GM18520 (cell line): Measurements from ENCODE around the gene RENBP.

ENCODE experiments used
- ATAC-seq: cut with Tn5 transposase; IDR thresholded peaks from one replicate; pipeline ENCODE4 v1.9.1; 2021; ENCODE audit not compliant: unreplicated experiment

The RENBP gene

GRCh38 chrX:153971124-153971449 lies 26.6 kb upstream of the RENBP start:
- ATAC-seq, result no peak

GRCh38 chrX:153970357-153971123 lies 26.1 kb upstream of the RENBP start:
- ATAC-seq, result no peak

- no peak for ATAC-seq
These were observed 25.5 kb upstream of the RENBP start for GRCh38 chrX:153969904-153970356.

GRCh38 chrX:153969125-153969903 lies 24.9 kb upstream of the RENBP start:
- no peak for ATAC-seq

- no peak for ATAC-seq
These were observed 24.3 kb upstream of the RENBP start for GRCh38 chrX:153968754-153969124.

- no peak for ATAC-seq
These were observed 23.8 kb upstream of the RENBP start for GRCh38 chrX:153968255-153968654.

- no peak for ATAC-seq
These were observed 23.2 kb upstream of the RENBP start for GRCh38 chrX:153967536-153968224.

GRCh38 chrX:153966841-153967535 lies 22.5 kb upstream of the RENBP start:
- no peak for ATAC-seq

GRCh38 chrX:153966283-153966688 lies 21.8 kb upstream of the RENBP start:
- ATAC-seq, result no peak

GRCh38 chrX:153965406-153965805 lies 21.0 kb upstream of the RENBP start:
- no peak for ATAC-seq

GRCh38 chrX:153964105-153964504 lies 19.7 kb upstream of the RENBP start:
- no peak for ATAC-seq

GRCh38 chrX:153963546-153963945 lies 19.1 kb upstream of the RENBP start:
- ATAC-seq, result no peak

- ATAC-seq, result no peak
These were observed 16.8 kb upstream of the RENBP start for GRCh38 chrX:153961292-153961691.

GRCh38 chrX:153960786-153961185 lies 16.3 kb upstream of the RENBP start:
- ATAC-seq, result no peak

- no peak for ATAC-seq
These were observed 15.6 kb upstream of the RENBP start for GRCh38 chrX:153960077-153960476.

- no peak for ATAC-seq
These were observed 15.2 kb upstream of the RENBP start for GRCh38 chrX:153959649-153960048.

GRCh38 chrX:153958605-153959004 lies 14.2 kb upstream of the RENBP start:
- no peak for ATAC-seq

GRCh38 chrX:153957224-153957623 lies 12.8 kb upstream of the RENBP start:
- ATAC-seq, result no peak

GRCh38 chrX:153956044-153956907 lies 11.8 kb upstream of the RENBP start:
- ATAC-seq, result no peak

GRCh38 chrX:153955228-153955732 lies 10.8 kb upstream of the RENBP start:
- ATAC-seq, result no peak
